ENCODE measurements around the gene SELENOW. TPM values are rescaled to one million over a fixed set of nuclear protein-coding genes. Genes with fewer than 3 reads are reported as not detected.
A peak's percentile ranks its signal among the peaks of the same experiment; 100 is the strongest.

SELENOW gene
- total RNA-seq (ENCODE audit: low replicate concordance), result 109 and 117 TPM in 2 replicates
- long read RNA-seq, transcript SELENOW-212 (6 exons, 888 nt), result major isoform, 28 of 30 reads
- long read RNA-seq, partial matches to known transcripts, result 0 of 30 reads
- long read RNA-seq, other reads (novel, unspliced or antisense), result 0 of 30 reads

- Mint-ChIP-seq H3K4me3 (peak within 1 kb of the TSS; percentile 97), H3K9me3 (no peaks in the 10 kb centered on the region), H3K27ac (peak within 1 kb of the TSS; percentile 94)
These were observed at the start of gene SELENOW for GRCh38 chr19:47778049-47778953. SELENOW (plus strand) TSS chr19:47778703; CDS start chr19:47778786, 83 bp downstream.

DNA sequence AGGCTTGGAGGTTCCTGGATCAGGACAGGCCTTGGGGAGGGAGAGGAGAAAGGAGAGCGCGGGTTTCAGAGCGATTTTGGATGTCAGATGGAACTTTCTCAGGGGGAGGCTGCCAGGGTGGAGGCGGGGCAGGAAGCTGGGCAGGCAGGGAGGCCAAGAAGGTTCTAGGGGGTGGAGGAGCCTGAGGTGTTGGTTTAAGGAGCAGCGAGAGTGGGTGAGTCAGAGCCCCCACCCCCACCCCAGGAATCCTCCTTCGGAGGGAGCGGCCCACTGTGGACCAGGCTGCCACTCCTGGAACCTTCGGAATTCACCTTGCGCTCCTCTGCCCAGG is 49.1 kb upstream of the SELENOW start:
- TF ChIP-seq, protein P1, sequence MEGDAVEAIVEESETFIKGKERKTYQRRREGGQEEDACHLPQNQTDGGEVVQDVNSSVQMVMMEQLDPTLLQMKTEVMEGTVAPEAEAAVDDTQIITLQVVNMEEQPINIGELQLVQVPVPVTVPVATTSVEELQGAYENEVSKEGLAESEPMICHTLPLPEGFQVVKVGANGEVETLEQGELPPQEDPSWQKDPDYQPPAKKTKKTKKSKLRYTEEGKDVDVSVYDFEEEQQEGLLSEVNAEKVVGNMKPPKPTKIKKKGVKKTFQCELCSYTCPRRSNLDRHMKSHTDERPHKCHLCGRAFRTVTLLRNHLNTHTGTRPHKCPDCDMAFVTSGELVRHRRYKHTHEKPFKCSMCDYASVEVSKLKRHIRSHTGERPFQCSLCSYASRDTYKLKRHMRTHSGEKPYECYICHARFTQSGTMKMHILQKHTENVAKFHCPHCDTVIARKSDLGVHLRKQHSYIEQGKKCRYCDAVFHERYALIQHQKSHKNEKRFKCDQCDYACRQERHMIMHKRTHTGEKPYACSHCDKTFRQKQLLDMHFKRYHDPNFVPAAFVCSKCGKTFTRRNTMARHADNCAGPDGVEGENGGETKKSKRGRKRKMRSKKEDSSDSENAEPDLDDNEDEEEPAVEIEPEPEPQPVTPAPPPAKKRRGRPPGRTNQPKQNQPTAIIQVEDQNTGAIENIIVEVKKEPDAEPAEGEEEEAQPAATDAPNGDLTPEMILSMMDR (conservative IDR thresholded peaks at IDR 0.05), result no peak
- no peaks in the 10 kb centered on the region for H3K9me3 Mint-ChIP-seq
- no peak for DNase-seq (ENCODE audit: extremely low spot score, unreplicated experiment)
- peaks cover 11% of the 10 kb centered on the region for H3K4me1 Mint-ChIP-seq (ENCODE audit: unreplicated experiment)
- no peaks in the 10 kb centered on the region for H3K36me3 Mint-ChIP-seq
- H3K27ac Mint-ChIP-seq, result peak overlapping the region; percentile 95
- peaks cover 31% of the 10 kb centered on the region for H3K27me3 Mint-ChIP-seq
- peak overlapping the region; percentile 88 for H3K4me3 Mint-ChIP-seq

More at GRCh38 chr19:47778049-47778953, at the start of gene SELENOW:
- peaks cover 14% of the 10 kb centered on the region for H3K36me3 Mint-ChIP-seq
- H3K4me1 Mint-ChIP-seq (ENCODE audit: unreplicated experiment), result peaks cover 14% of the 10 kb centered on the region
- no peaks in the 10 kb centered on the region for H3K27me3 Mint-ChIP-seq
- TF ChIP-seq, protein P1 (conservative IDR thresholded peaks at IDR 0.05), result no peak
- peak; percentile 82 for DNase-seq (ENCODE audit: extremely low spot score, unreplicated experiment)

DNA sequence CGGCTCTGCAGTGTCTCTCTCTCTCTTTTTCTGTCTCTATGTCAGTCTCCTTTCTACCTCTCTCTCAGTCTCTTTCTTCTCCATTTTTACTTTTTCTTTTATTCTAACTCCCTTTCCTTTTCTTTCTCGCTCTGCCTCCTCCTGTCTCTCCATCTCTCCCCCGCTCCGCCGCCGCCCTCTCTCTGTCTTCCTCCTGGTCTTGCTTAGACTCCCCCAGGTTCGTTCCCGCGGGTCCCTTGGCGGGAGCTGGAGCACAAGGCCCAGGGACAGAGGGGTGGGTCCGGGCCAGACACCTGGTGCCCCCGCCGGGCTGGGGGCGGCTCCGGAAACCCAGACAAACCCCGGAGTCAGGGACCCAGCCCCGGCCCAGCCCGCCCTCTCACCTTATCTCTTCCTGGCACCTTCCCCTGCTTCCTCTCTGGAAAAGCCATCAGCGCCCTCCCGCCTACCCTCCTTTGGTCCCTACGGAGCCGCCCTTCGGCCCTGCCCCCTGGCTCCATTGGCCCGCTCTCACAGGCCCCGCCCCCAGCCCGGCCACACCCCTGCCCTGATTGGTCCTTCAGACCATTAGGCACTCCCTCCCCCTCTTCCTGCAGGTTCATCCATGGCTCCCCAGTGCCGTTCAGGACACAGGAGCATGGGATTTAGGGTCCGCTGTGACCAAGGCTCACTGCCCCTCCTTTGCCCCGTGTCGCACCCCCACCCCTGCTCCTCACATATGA is 48.5 kb upstream of the SELENOW start:
- Mint-ChIP-seq H3K36me3 (no peaks in the 10 kb centered on the region), H3K27me3 (peaks cover 31% of the 10 kb centered on the region), H3K4me1 (ENCODE audit: unreplicated experiment) (peaks cover 11% of the 10 kb centered on the region), H3K27ac (peak overlapping the region; percentile 95), H3K9me3 (no peaks in the 10 kb centered on the region), H3K4me3 (peak overlapping the region; percentile 88)
- TF ChIP-seq, protein P1 (conservative IDR thresholded peaks at IDR 0.05), result no peak
- no peak for DNase-seq (ENCODE audit: extremely low spot score, unreplicated experiment)

DNA sequence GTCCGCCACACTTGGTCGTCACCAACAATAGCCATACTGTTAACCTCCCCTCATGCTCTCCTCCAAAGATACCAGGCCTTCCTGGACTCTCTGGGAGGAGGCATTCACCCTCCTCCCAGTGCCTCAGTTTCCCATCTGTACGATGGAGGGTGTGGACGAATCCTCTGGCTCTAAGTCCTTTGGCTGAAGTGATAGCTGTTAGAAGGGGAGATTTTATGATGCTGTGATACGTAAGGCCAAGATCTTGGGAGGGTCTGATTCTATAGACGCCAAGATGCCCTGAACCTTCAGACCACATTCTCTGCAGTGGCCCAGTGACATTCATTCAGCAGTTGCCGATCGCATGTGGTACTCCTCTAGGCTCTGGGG is 48.0 kb upstream of the SELENOW start:
- H3K4me1 Mint-ChIP-seq (ENCODE audit: unreplicated experiment), result peaks cover 11% of the 10 kb centered on the region
- DNase-seq (ENCODE audit: extremely low spot score, unreplicated experiment), result no peak
- peak overlapping the region; percentile 88 for H3K4me3 Mint-ChIP-seq
- H3K36me3 Mint-ChIP-seq, result no peaks in the 10 kb centered on the region
- H3K27me3 Mint-ChIP-seq, result peaks cover 31% of the 10 kb centered on the region
- H3K27ac Mint-ChIP-seq, result peak overlapping the region; percentile 95
- H3K9me3 Mint-ChIP-seq, result no peaks in the 10 kb centered on the region
- TF ChIP-seq, protein P1 (conservative IDR thresholded peaks at IDR 0.05), result no peak

GRCh38 chr19:47730910-47731309 is 47.6 kb upstream of the SELENOW start:
- Mint-ChIP-seq H3K4me1 (ENCODE audit: unreplicated experiment) (peaks cover 11% of the 10 kb centered on the region), H3K9me3 (no peaks in the 10 kb centered on the region), H3K4me3 (no peak overlapping the region), H3K36me3 (no peaks in the 10 kb centered on the region), H3K27me3 (peaks cover 31% of the 10 kb centered on the region), H3K27ac (no peak overlapping the region)
- TF ChIP-seq, protein P1 (conservative IDR thresholded peaks at IDR 0.05), result no peak
- no peak for DNase-seq (ENCODE audit: extremely low spot score, unreplicated experiment)
